ENCODE results near the gene TEPSIN. TPM values are rescaled to one million over a fixed set of nuclear protein-coding genes. Genes with fewer than 3 reads are reported as not detected.

Gene TEPSIN
- total RNA-seq, 1 donor from 2014 or later: 8.3 TPM

DNA sequence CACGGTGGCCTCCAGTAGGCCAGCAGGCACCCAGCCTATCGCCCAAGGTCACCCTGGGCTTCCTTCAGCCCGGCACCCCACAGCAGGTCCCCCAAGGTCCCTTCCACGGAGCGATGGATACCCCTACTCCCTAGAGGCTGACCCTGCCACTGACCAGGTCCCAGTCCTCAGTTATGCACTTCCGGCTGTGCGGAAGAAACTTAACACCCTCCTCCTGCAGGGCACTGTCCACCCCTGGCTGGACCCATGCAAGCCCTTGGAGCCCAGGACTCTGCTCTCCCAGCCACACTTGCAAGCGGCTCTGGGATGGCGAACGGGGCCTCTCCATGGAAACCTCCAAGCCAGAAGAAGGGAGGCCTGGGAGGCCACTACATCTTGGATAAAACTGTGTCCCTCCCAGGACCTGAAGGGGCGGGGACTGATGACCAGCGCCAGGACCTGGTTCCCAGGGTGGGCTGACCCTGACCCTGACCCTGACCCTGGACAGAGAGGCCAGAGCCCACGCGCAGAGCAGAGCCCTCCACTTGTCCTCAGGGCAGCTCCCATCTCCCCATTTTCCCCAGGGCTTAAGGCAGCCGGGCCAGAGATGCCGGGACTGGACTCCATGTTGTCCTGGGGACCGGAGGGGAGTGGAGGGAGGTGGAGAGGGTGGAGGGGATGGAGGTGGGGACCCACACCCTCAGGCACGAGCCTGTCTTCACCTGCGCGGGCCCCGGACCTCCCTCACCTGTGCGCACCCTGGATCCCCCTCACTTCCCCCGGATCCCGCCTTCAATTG, 16.8 kb downstream of the TEPSIN start:
- DNase-seq (ENCODE audit: low read depth in 2 of 2): no peak

- DNase-seq (ENCODE audit: low read depth in 2 of 2): no peak
These were observed 17.4 kb downstream of the TEPSIN start for GRCh38 chr17:81221371-81221841.

GRCh38 chr17:81219476-81220180, 19.2 kb downstream of the TEPSIN start:
- DNase-seq (ENCODE audit: low read depth in 2 of 2): no peak

- DNase-seq (ENCODE audit: low read depth in 2 of 2): no peak
These were observed 19.9 kb downstream of the TEPSIN start for GRCh38 chr17:81218991-81219390.

GRCh38 chr17:81218459-81218858, 20.4 kb downstream of the TEPSIN start:
- DNase-seq (ENCODE audit: low read depth in 2 of 2): no peak

- DNase-seq (ENCODE audit: low read depth in 2 of 2): no peak
These were observed 21.4 kb downstream of the TEPSIN start for GRCh38 chr17:81217491-81217890.

DNA sequence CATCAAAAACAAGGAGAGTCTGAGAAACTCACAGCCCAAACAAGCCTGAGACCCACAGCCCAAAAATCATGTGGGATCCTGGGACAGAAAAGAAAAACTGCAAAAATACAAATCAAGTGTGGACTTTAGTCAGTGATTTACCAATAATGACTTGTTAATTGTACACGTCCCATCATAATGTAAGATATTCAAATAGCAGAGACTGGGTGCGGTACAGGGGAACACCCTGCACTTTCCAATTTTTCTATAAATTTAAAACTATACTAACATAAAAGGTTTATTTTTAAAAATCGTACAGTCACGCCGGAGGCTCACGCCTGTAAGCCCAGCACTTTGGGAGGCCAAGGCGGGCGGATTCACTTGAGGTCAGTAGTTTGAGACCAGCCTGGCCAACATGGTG, 24.9 kb downstream of the TEPSIN start:
- DNase-seq (ENCODE audit: low read depth in 2 of 2): no peak

GRCh38 chr17:81212365-81212764, 26.5 kb downstream of the TEPSIN start:
- no peak for DNase-seq (ENCODE audit: low read depth in 2 of 2)

GRCh38 chr17:81210868-81211267, 28.0 kb downstream of the TEPSIN start:
- DNase-seq (ENCODE audit: low read depth in 2 of 2): peak; percentile 40 to 71

DNA sequence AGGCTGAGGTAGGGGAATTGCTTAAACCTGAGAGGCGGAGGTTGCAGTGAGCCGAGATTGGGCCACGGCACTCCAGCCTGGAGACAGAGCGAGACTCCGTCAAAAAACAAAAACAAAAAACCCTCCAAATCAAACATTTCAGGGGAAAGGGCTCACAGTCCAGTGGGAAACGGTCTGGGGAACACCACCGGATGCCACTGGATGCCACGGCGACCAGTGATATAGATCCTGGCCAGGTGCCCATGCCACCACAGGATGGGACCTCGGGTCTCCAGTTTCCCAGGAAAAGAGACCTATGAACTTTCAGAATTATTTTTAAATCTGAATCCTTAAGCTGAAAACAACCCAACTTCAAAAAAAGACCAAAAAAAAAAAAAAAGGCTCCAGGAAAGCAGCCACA, 28.4 kb downstream of the TEPSIN start:
- DNase-seq (ENCODE audit: low read depth in 2 of 2): peak in 1 of 2 donors; percentile 70

- no peak for DNase-seq (ENCODE audit: low read depth in 2 of 2)
These were observed 29.7 kb downstream of the TEPSIN start for GRCh38 chr17:81209141-81209540.

- no peak for DNase-seq (ENCODE audit: low read depth in 2 of 2)
These were observed 30.2 kb downstream of the TEPSIN start for GRCh38 chr17:81208651-81209050.

- DNase-seq (ENCODE audit: low read depth in 2 of 2): no peak
These were observed 31.0 kb downstream of the TEPSIN start for GRCh38 chr17:81207610-81208581.

DNA sequence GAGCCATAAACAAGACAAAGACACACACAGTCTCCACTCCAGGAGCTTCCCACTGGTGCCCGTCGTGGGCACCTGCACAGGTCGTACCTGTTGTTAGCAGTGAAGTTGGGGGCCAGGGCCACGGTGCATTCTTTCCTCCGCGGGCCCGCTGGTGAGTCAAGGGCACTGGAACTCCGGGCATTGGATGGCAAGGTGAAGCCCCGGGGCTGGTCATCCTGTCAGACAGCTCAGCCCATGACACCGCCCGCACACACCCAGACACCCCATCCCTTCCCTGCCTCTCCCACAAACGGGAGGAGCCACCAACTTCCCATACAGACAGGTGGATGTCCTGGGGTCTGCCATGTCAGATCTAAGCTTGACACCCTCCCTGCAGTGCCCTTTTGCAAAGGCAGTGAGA, 32.2 kb downstream of the TEPSIN start:
- DNase-seq (ENCODE audit: low read depth in 2 of 2): no peak

DNA sequence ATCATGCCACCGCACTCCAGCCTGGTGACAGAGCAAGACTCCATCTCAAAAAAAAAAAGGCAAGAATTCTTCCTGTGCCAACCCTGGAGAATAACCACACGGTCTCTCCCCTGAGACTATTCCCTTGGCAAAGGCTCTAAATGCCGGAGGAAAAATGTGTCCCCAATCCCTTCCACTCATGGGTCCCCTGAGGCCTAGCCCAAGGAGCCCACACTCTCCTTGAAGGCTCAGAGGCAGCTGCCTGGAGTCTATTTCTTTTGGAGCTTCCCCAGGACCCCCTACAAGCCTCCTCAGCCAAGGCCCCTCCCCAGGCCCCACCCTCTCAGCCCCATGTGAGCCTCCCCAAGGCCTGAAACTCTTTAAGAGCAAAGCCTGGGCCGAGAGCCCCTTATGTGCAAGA, 32.7 kb downstream of the TEPSIN start:
- no peak for DNase-seq (ENCODE audit: low read depth in 2 of 2)

DNA sequence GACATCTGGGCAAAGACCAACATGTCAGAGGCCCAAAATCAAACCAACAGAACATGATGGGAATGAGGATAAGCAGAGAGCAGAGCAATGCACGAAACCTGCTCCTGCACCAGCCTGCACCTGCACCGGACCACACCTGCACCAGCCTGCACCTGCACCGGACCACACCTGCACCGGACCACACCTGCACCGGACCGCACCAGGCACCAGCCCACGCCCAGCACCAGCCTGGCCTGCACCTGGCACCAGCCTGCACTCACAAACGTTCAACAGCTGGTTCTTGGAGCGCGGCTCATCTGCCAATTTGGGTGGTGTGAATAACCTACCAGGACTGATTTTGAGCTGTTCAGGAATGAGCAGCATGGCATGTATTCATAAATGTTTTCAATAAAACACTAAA, 34.3 kb downstream of the TEPSIN start:
- DNase-seq (ENCODE audit: low read depth in 2 of 2): no peak

- no peak for DNase-seq (ENCODE audit: low read depth in 2 of 2)
These were observed 35.7 kb downstream of the TEPSIN start for GRCh38 chr17:81203136-81203535.

GRCh38 chr17:81202318-81202717, 36.5 kb downstream of the TEPSIN start:
- no peak for DNase-seq (ENCODE audit: low read depth in 2 of 2)

- peak; percentile 79 to 84 for DNase-seq (ENCODE audit: low read depth in 2 of 2)
These were observed 37.9 kb downstream of the TEPSIN start for GRCh38 chr17:81200695-81201580.

GRCh38 chr17:81200201-81200600, 38.7 kb downstream of the TEPSIN start:
- no peak for DNase-seq (ENCODE audit: low read depth in 2 of 2)

GRCh38 chr17:81199482-81199830, 39.4 kb downstream of the TEPSIN start:
- DNase-seq (ENCODE audit: low read depth in 2 of 2): no peak
